ENCODE measurements around the gene ADAMTS3. TPM values are rescaled to one million over a fixed set of nuclear protein-coding genes. Genes with fewer than 3 reads are reported as not detected.

The ADAMTS3 gene
- polyA plus RNA-seq, 1 donor (not counting 4 experiments of a cell fraction or from before 2014, with no cell fraction given) = 0.09 TPM

- no peak overlapping the region for H2AFZ ChIP-seq (ENCODE audit: control insufficient read depth, low read length)
- H3K9ac ChIP-seq (ENCODE audit: control insufficient read depth, extremely low read depth, insufficient read depth, low read length) = no peak overlapping the region
- H3K36me3 ChIP-seq (ENCODE audit: control insufficient read depth in 2 of 2, extremely low read depth in 1 of 2, insufficient read depth in 2 of 2, low read length in 2 of 2) = no peaks in the 10 kb centered on the region
- no peaks in the 10 kb centered on the region for H3K9me1 ChIP-seq (ENCODE audit: control insufficient read depth, extremely low read depth, insufficient read depth, low read length)
- H3K4me1 ChIP-seq (ENCODE audit: control insufficient read depth, extremely low read depth, insufficient read depth, low read length) = no peaks in the 10 kb centered on the region
- dilution Hi-C loops (cut with MboI; ENCODE audit: extremely low pct_ligation_motif_present, low sequenced_read_pairs) = no loop called here
- no peaks in the 10 kb centered on the region for H3K9me3 ChIP-seq (ENCODE audit: control insufficient read depth, low read depth, low read length)
- no peak for DNase-seq (ENCODE audit: low read depth, low spot score)
- H3K4me2 ChIP-seq (ENCODE audit: control insufficient read depth, extremely low read depth, insufficient read depth, low read depth, low read length) = no peak overlapping the region
- no peaks in the 10 kb centered on the region for H3K79me2 ChIP-seq (ENCODE audit: control insufficient read depth, insufficient read depth, low read length)
- no peak overlapping the region for H3K27ac ChIP-seq (ENCODE audit: control insufficient read depth, insufficient read depth, low read length)
- no peaks in the 10 kb centered on the region for H3K27me3 ChIP-seq (ENCODE audit: control insufficient read depth, extremely low read depth, insufficient read depth, low read length)
- H3K4me3 ChIP-seq (ENCODE audit: control insufficient read depth in 2 of 3, extremely low read depth in 1 of 3, insufficient read depth in 2 of 3, low read depth in 1 of 3, low read length in 3 of 3) = no peak overlapping the region
- H4K20me1 ChIP-seq (ENCODE audit: control insufficient read depth, extremely low read depth, insufficient read depth, low read length) = no peaks in the 10 kb centered on the region
- no peak for FAIRE-seq
- no peak for TF ChIP-seq CTCF (optimal IDR thresholded peaks at IDR 0.05 in 1 of 3, IDR thresholded peaks at IDR 0.05 in 1 of 3, conservative IDR thresholded peaks at IDR 0.05 in 1 of 3; ENCODE audit: extremely low read depth in 1 of 3, insufficient read depth in 2 of 3, low read length in 3 of 3)
- TF ChIP-seq EZH2 (IDR thresholded peaks at IDR 0.05; ENCODE audit: low read length) = no peak
Observed at GRCh38 chr4:72538006-72538405, 31.0 kb downstream of the ADAMTS3 start.

- Histone ChIP-seq H3K4me1 (ENCODE audit: control insufficient read depth, extremely low read depth, insufficient read depth, low read length) (no peaks in the 10 kb centered on the region), H3K27ac (ENCODE audit: control insufficient read depth, insufficient read depth, low read length) (no peak overlapping the region), H3K27me3 (ENCODE audit: control insufficient read depth, extremely low read depth, insufficient read depth, low read length) (no peaks in the 10 kb centered on the region), H3K4me3 (ENCODE audit: control insufficient read depth in 2 of 3, extremely low read depth in 1 of 3, insufficient read depth in 2 of 3, low read depth in 1 of 3, low read length in 3 of 3) (no peak overlapping the region), H3K9me3 (ENCODE audit: control insufficient read depth, low read depth, low read length) (no peaks in the 10 kb centered on the region), H3K9me1 (ENCODE audit: control insufficient read depth, extremely low read depth, insufficient read depth, low read length) (no peaks in the 10 kb centered on the region), H3K4me2 (ENCODE audit: control insufficient read depth, extremely low read depth, insufficient read depth, low read depth, low read length) (no peak overlapping the region), H3K9ac (ENCODE audit: control insufficient read depth, extremely low read depth, insufficient read depth, low read length) (no peak overlapping the region), H2AFZ (ENCODE audit: control insufficient read depth, low read length) (no peak overlapping the region), H3K79me2 (ENCODE audit: control insufficient read depth, insufficient read depth, low read length) (no peaks in the 10 kb centered on the region), H3K36me3 (ENCODE audit: control insufficient read depth in 2 of 2, extremely low read depth in 1 of 2, insufficient read depth in 2 of 2, low read length in 2 of 2) (no peaks in the 10 kb centered on the region), H4K20me1 (ENCODE audit: control insufficient read depth, extremely low read depth, insufficient read depth, low read length) (no peaks in the 10 kb centered on the region)
- TF ChIP-seq EZH2 (IDR thresholded peaks at IDR 0.05; ENCODE audit: low read length) (no peak), CTCF (optimal IDR thresholded peaks at IDR 0.05 in 1 of 3, IDR thresholded peaks at IDR 0.05 in 1 of 3, conservative IDR thresholded peaks at IDR 0.05 in 1 of 3; ENCODE audit: extremely low read depth in 1 of 3, insufficient read depth in 2 of 3, low read length in 3 of 3) (no peak)
- dilution Hi-C loops (cut with MboI; ENCODE audit: extremely low pct_ligation_motif_present, low sequenced_read_pairs) = no loop called here
- FAIRE-seq = no peak
- DNase-seq (ENCODE audit: low read depth, low spot score) = no peak
Observed at GRCh38 chr4:72536443-72536842, 32.6 kb downstream of the ADAMTS3 start.

Data from keratinocyte (primary cell).